K562 (cell line): ENCODE results near the gene MRPL10. TPM values are rescaled to one million over a fixed set of nuclear protein-coding genes. Genes with fewer than 3 reads are reported as not detected.

ENCODE experiments used
- EZH2 ChIP-seq: IDR thresholded peaks from 2 replicates; pipeline ENCODE4 v1.6.1; 2012; ENCODE audit warnings: low read depth, mild to moderate bottlenecking, inconsistent platforms, low read length, borderline replicate concordance
- FOXM1 ChIP-seq, 2 experiments: fragments of 450-650 bp in 1 of 2; sonication (generic) in 1 of 2; formaldehyde crosslinking in 1 of 2; IDR thresholded peaks; 2 replicates each; pipeline versions ENCODE4 v1.6.1 to v1.9.0; 2017 to 2022; ENCODE audit warnings: low read depth in 2 of 2, mild to moderate bottlenecking in 2 of 2, missing genetic modification reagents in 1 of 2, moderate library complexity in 1 of 2
- POLR2G ChIP-seq: fragments of 200-400 bp; formaldehyde crosslinking; IDR thresholded peaks from 2 replicates; pipeline ENCODE4 v1.6.1; 2017; ENCODE audit warnings: low read depth, mild to moderate bottlenecking, antibody characterized with exemption, low read length, moderate library complexity
- SLC30A9 ChIP-seq: fragments of 250-450 bp; sonication (Bioruptor Pico); IDR thresholded peaks from 2 replicates; pipeline ENCODE4 v1.8.0; 2022; ENCODE audit warnings: mild to moderate bottlenecking, moderate library complexity
- ZSCAN29 ChIP-seq: fragments of 450-650 bp; IDR thresholded peaks from 2 replicates; pipeline ENCODE4 v1.6.1; 2017
- polyA plus RNA-seq, 8 experiments: library from polyadenylated mRNA; depleted of rRNA in 4 of 8; stranded (reverse) in 5 of 8; unstranded in 3 of 8; fragments of >200 nt; fragmentation: Nextera tagmentation in 2 of 8; fragmentation: Illumina TruSeq in 1 of 8; extraction: Ambion mirVana in 2 of 8; extraction: Trizol in 1 of 8; gene quantifications; 2 replicates each; pipeline versions ENCODE4 v1.2.1 to v1.2.3, GENCODE V29; 2011 to 2014; ENCODE audit warnings: inconsistent platforms in 1 of 8, missing spikeins in 1 of 8
- total RNA-seq, 7 experiments: library from RNA; depleted of rRNA in 6 of 7; stranded (reverse); fragments of >200 nt in 6 of 7; fragmentation: Illumina TruSeq in 2 of 7; extraction: Trizol in 2 of 7; gene quantifications; 2 replicates each; pipeline versions ENCODE4 v1.2.1 to v1.2.3, GENCODE V29; 2011 to 2021; ENCODE audit warnings: low replicate concordance in 1 of 7
- TF ChIP-seq, protein P1 (sequence below): fragments of 450-650 bp; IDR thresholded peaks from 2 replicates; pipeline ENCODE4 v1.7.0; 2016; ENCODE audit warnings: borderline replicate concordance
- TF ChIP-seq, protein P2 (sequence below): sonication (generic); formaldehyde crosslinking; IDR thresholded peaks from 2 replicates; pipeline ENCODE4 v1.8.0; 2022; ENCODE audit warnings: missing genetic modification reagents, mild to moderate bottlenecking, moderate library complexity, borderline replicate concordance
- TF ChIP-seq, protein P3 (sequence below): fragments of 250-450 bp; sonication (Bioruptor Pico); IDR thresholded peaks from 2 replicates; pipeline ENCODE4 v1.4.0; 2020
- TF ChIP-seq, protein P4 (sequence below): fragments of 250-450 bp; sonication (Bioruptor Pico); IDR thresholded peaks from 2 replicates; pipeline ENCODE4 v1.5.1; 2021; ENCODE audit warnings: mild to moderate bottlenecking

MRPL10 gene
- total and polyA plus RNA-seq, 9 of the 15 experiments (the other 6 are each of a cell fraction or from before 2014, with no cell fraction given): 27.8 to 105 (median 67.3) TPM

DNA sequence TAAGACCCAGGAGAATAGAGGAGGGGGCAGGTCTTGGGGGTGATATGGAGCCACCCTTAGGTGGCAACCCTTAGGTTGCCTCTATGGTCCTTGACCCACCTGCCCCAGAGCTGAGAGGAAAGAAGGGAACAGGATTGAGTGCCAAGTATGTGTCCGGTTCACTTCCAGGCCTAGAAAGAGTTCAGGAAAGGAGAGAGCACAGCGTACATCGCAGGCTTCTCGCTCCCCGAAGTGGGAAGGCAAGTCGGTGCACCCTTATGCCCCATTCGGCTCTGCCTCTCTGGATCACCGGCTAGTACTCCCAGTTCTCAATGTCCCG is 19.0 kb upstream of the MRPL10 start (continued):
- TF ChIP-seq, protein P1, sequence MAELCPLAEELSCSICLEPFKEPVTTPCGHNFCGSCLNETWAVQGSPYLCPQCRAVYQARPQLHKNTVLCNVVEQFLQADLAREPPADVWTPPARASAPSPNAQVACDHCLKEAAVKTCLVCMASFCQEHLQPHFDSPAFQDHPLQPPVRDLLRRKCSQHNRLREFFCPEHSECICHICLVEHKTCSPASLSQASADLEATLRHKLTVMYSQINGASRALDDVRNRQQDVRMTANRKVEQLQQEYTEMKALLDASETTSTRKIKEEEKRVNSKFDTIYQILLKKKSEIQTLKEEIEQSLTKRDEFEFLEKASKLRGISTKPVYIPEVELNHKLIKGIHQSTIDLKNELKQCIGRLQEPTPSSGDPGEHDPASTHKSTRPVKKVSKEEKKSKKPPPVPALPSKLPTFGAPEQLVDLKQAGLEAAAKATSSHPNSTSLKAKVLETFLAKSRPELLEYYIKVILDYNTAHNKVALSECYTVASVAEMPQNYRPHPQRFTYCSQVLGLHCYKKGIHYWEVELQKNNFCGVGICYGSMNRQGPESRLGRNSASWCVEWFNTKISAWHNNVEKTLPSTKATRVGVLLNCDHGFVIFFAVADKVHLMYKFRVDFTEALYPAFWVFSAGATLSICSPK: no peak
- no peak for TF ChIP-seq SLC30A9 (CRISPR knock-in tag)
- TF ChIP-seq, protein P2, sequence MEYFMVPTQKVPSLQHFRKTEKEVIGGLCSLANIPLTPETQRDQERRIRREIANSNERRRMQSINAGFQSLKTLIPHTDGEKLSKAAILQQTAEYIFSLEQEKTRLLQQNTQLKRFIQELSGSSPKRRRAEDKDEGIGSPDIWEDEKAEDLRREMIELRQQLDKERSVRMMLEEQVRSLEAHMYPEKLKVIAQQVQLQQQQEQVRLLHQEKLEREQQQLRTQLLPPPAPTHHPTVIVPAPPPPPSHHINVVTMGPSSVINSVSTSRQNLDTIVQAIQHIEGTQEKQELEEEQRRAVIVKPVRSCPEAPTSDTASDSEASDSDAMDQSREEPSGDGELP (CRISPR knock-in tag): no peak
- TF ChIP-seq EZH2: no peak
- TF ChIP-seq, protein P3, sequence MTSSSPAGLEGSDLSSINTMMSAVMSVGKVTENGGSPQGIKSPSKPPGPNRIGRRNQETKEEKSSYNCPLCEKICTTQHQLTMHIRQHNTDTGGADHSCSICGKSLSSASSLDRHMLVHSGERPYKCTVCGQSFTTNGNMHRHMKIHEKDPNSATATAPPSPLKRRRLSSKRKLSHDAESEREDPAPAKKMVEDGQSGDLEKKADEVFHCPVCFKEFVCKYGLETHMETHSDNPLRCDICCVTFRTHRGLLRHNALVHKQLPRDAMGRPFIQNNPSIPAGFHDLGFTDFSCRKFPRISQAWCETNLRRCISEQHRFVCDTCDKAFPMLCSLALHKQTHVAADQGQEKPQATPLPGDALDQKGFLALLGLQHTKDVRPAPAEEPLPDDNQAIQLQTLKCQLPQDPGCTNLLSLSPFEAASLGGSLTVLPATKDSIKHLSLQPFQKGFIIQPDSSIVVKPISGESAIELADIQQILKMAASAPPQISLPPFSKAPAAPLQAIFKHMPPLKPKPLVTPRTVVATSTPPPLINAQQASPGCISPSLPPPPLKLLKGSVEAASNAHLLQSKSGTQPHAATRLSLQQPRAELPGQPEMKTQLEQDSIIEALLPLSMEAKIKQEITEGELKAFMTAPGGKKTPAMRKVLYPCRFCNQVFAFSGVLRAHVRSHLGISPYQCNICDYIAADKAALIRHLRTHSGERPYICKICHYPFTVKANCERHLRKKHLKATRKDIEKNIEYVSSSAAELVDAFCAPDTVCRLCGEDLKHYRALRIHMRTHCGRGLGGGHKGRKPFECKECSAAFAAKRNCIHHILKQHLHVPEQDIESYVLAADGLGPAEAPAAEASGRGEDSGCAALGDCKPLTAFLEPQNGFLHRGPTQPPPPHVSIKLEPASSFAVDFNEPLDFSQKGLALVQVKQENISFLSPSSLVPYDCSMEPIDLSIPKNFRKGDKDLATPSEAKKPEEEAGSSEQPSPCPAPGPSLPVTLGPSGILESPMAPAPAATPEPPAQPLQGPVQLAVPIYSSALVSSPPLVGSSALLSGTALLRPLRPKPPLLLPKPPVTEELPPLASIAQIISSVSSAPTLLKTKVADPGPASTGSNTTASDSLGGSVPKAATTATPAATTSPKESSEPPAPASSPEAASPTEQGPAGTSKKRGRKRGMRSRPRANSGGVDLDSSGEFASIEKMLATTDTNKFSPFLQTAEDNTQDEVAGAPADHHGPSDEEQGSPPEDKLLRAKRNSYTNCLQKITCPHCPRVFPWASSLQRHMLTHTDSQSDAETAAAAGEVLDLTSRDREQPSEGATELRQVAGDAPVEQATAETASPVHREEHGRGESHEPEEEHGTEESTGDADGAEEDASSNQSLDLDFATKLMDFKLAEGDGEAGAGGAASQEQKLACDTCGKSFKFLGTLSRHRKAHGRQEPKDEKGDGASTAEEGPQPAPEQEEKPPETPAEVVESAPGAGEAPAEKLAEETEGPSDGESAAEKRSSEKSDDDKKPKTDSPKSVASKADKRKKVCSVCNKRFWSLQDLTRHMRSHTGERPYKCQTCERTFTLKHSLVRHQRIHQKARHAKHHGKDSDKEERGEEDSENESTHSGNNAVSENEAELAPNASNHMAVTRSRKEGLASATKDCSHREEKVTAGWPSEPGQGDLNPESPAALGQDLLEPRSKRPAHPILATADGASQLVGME: no peak
- no peak for TF ChIP-seq ZSCAN29
- TF ChIP-seq, protein P4, sequence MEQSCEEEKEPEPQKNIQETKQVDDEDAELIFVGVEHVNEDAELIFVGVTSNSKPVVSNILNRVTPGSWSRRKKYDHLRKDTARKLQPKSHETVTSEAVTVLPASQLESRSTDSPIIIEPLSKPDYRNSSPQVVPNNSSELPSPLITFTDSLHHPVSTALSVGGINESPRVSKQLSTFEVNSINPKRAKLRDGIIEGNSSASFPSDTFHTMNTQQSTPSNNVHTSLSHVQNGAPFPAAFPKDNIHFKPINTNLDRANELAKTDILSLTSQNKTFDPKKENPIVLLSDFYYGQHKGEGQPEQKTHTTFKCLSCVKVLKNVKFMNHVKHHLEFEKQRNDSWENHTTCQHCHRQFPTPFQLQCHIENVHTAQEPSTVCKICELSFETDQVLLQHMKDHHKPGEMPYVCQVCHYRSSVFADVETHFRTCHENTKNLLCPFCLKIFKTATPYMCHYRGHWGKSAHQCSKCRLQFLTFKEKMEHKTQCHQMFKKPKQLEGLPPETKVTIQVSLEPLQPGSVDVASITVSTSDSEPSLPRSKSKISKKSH: no peak
- no peak for TF ChIP-seq POLR2G
- no peak for TF ChIP-seq FOXM1 (IDR thresholded peaks at IDR 0.05; ENCODE audit: low read depth)
- TF ChIP-seq FOXM1 (CRISPR knock-in tag; IDR thresholded peaks at IDR 0.05; ENCODE audit: low read depth): no peak
